CD14-positive monocyte (primary cell): ENCODE measurements around the gene CORO1A. TPM values are rescaled to one million over a fixed set of nuclear protein-coding genes. Genes with fewer than 3 reads are reported as not detected.
A peak's percentile ranks its signal among the peaks of the same experiment; 100 is the strongest.
"Not testable (repeated sequence)": the region's sequence is repeated elsewhere in the genome, so short reads cannot be mapped to it uniquely, and the experiment has no call there.

Source experiments
- DNase-seq, 3 donors: peaks; one replicate each; pipeline ENCODE4 v3.0.0-alpha.2; 2011 to 2022
- H2AFZ ChIP-seq: 2 replicates; pipeline ENCODE4 v1.6.0; 2012; ENCODE audit warnings: mild to moderate bottlenecking, low read depth, low read length, inconsistent platforms; ENCODE audit not compliant: insufficient read depth, poor library complexity, severe bottlenecking
- H3K27ac ChIP-seq, 2 donors: 1 replicate in 1 of 2; 2 replicates in 1 of 2; pipeline ENCODE4 v1.5.1; 2012 to 2013; ENCODE audit warnings: low read length in 2 of 2, control low read depth in 1 of 2, inconsistent platforms in 1 of 2, low read depth in 1 of 2, mild to moderate bottlenecking in 1 of 2
- H3K27me3 ChIP-seq, 2 donors: one replicate each; pipeline versions ENCODE4 v1.6.0 to v1.6.1; 2011 to 2013; ENCODE audit warnings: low read length in 2 of 2; ENCODE audit not compliant: control insufficient read depth in 2 of 2, insufficient read depth in 2 of 2
- H3K36me3 ChIP-seq, 2 donors: replicated peaks in 1 of 2; 1 replicate in 1 of 2; 2 replicates in 1 of 2; pipeline versions ENCODE4 v1.5.1 to v1.6.1; 2012 to 2013; ENCODE audit warnings: low read length in 2 of 2, control low read depth in 1 of 2, inconsistent platforms in 1 of 2, mild to moderate bottlenecking in 1 of 2; ENCODE audit not compliant: insufficient read depth in 2 of 2, control insufficient read depth in 1 of 2
- H3K4me1 ChIP-seq, 2 donors: 1 replicate in 1 of 2; 2 replicates in 1 of 2; pipeline versions ENCODE4 v1.5.1 to v1.6.1; 2012 to 2013; ENCODE audit warnings: low read length in 2 of 2, control low read depth in 1 of 2, inconsistent platforms in 1 of 2, mild to moderate bottlenecking in 1 of 2, moderate library complexity in 1 of 2; ENCODE audit not compliant: insufficient read depth in 2 of 2, control insufficient read depth in 1 of 2
- H3K4me2 ChIP-seq: replicated peaks from 2 replicates; pipeline ENCODE3; 2012; ENCODE audit warnings: low read length, moderate library complexity, mild to moderate bottlenecking; ENCODE audit not compliant: poor library complexity, severe bottlenecking; ENCODE audit errors: extremely low read depth
- H3K4me3 ChIP-seq, 3 experiments: fragments of 200-600 bp in 1 of 3; sonication (generic) in 1 of 3; replicated peaks in 1 of 3; 1 replicate in 2 of 3; 2 replicates in 1 of 3; pipeline ENCODE4 v1.5.1; 2011 to 2013; ENCODE audit warnings: low read length in 3 of 3, mild to moderate bottlenecking in 3 of 3, control low read depth in 2 of 3, low read depth in 2 of 3, inconsistent platforms in 1 of 3, moderate library complexity in 1 of 3
- H3K79me2 ChIP-seq: 2 replicates; pipeline ENCODE4 v1.6.0; 2012; ENCODE audit warnings: mild to moderate bottlenecking, control low read depth, inconsistent platforms, low read length, moderate library complexity; ENCODE audit not compliant: insufficient read depth
- H3K9ac ChIP-seq: 2 replicates; pipeline ENCODE4 v1.6.0; 2017; ENCODE audit warnings: low read length, mild to moderate bottlenecking; ENCODE audit not compliant: insufficient read depth, poor library complexity, severe bottlenecking
- H3K9me3 ChIP-seq, 2 donors: replicated peaks in 1 of 2; 1 replicate in 1 of 2; 2 replicates in 1 of 2; pipeline versions ENCODE4 v1.5.1 to v1.6.1; 2012 to 2013; ENCODE audit warnings: low read length in 2 of 2, control low read depth in 1 of 2; ENCODE audit not compliant: control insufficient read depth in 1 of 2, insufficient read depth in 1 of 2
- H4K20me1 ChIP-seq: 2 replicates; pipeline ENCODE4 v1.6.0; 2012; ENCODE audit warnings: mild to moderate bottlenecking, low read length, control low read depth, moderate library complexity; ENCODE audit not compliant: insufficient read depth
- H3K27ac Mint-ChIP-seq, 7 donors: one replicate each; pipeline ENCODE4 v1.8.0; 2020; ENCODE audit warnings: mild to moderate bottlenecking in 7 of 7, mixed read lengths in 7 of 7, moderate library complexity in 6 of 7, inconsistent platforms in 2 of 7
- H3K27me3 Mint-ChIP-seq, 3 donors: one replicate each; pipeline ENCODE4 v1.8.0; 2021 to 2022; ENCODE audit warnings: low read depth in 3 of 3, mild to moderate bottlenecking in 3 of 3, mixed read lengths in 3 of 3, moderate library complexity in 3 of 3, inconsistent platforms in 1 of 3
- H3K36me3 Mint-ChIP-seq, 2 donors: one replicate each; pipeline ENCODE4 v1.8.0; 2020; ENCODE audit warnings: mixed read lengths in 2 of 2, inconsistent platforms in 1 of 2, mild to moderate bottlenecking in 1 of 2
- H3K4me1 Mint-ChIP-seq: one replicate; pipeline ENCODE4 v1.8.0; 2020; ENCODE audit warnings: mild to moderate bottlenecking, mixed read lengths
- H3K4me3 Mint-ChIP-seq, 2 donors: one replicate each; pipeline ENCODE4 v1.8.0; 2020; ENCODE audit warnings: mild to moderate bottlenecking in 2 of 2, mixed read lengths in 2 of 2, moderate library complexity in 1 of 2
- H3K9me3 Mint-ChIP-seq, 7 donors: one replicate each; pipeline ENCODE4 v1.8.0; 2020 to 2022; ENCODE audit warnings: mixed read lengths in 7 of 7, mild to moderate bottlenecking in 6 of 7, moderate library complexity in 6 of 7, inconsistent platforms in 2 of 7
- WGBS: methylation state at CpG from one replicate; pipeline ENCODE4 v1.1.5; 2013; ENCODE audit warnings: missing lambda C conversion rate; ENCODE audit not compliant: insufficient coverage; 5-methylcytosine and 5-hydroxymethylcytosine counted together
- intact Hi-C, 2 donors: fragments of 100-400 bp; cut with micrococcal nuclease; formaldehyde crosslinking; loops; one replicate each; pipeline versions ENCODE4 v1.15.0 to v1.15.1; 2023
- polyA plus RNA-seq, 3 donors: library from polyadenylated mRNA; depleted of rRNA in 1 of 3; unstranded in 2 of 3; stranded (reverse) in 1 of 3; fragments of 300-500 nt in 2 of 3; fragments of >200 nt in 1 of 3; fragmentation: Illumina TruSeq in 2 of 3; gene quantifications; 1 replicate in 2 of 3; 2 replicates in 1 of 3; pipeline ENCODE4 v1.2.3, GENCODE V29; 2012 to 2021

The CORO1A gene
- polyA plus RNA-seq, 3 donors, result 1,314 to 1,363 (median 1,346) TPM

DNA sequence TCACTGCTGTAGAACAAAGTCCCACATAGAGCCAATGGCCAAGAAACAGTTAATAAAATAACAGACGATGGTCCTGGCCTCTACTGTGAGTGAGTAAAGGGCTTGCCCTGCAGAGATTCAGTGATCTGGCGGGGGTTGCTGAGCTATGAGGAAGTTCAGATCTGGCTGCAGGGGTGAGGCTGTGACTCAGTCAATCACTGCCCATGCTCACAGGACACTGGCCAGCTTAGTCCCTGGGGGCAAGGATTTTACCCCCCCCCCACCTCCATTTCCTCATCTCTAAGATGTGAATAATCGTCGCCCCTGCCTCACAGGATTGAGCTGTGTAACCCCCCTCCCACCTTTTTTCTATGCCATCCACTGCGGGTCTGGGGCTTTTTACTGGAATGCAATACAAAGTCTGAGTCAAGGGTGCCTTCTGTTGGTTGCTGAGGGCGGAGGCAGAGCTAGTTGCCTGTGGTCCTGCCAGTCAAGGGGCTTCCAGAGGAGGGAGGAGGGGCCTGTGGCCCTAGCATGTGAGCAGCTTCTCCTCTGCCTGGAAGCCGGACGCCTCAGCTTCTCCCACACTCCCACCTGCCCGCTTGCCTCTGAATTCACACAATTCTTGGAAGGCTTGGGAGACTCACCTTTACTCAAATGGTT is 23.8 kb downstream of the CORO1A start:
- not testable (repeated sequence) for H3K36me3 ChIP-seq
- no CpG with 5 or more reads among the region's 9 CpGs for WGBS

DNA sequence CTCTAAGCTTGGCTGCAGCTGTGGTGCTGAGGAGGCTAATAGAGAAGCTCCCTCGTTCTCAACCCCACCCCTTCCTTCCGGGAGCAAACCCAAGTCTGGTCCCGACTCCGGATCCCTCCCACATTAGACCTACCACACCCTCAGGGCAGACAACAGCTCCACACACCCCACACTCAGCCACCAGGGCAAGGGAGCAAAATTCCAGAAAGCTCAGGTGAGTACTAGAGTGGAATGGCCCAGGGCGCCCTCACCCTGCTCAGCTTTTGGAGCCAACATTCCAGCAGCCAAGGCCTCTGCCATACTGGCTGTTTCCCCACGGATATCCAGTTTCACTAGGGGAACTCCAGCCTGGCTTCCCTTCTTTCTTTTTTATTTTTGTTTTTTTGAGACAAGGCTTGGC is 25.6 kb downstream of the CORO1A start:
- H3K9me3 ChIP-seq, H3K27me3 ChIP-seq, H3K79me2 ChIP-seq, H3K27ac ChIP-seq, H2AFZ ChIP-seq, H3K27me3 Mint-ChIP-seq, H3K4me3 ChIP-seq, intact Hi-C loops, H4K20me1 ChIP-seq, H3K4me1 Mint-ChIP-seq, H3K4me3 Mint-ChIP-seq, H3K9ac ChIP-seq, DNase-seq, H3K9me3 Mint-ChIP-seq, H3K27ac Mint-ChIP-seq, H3K4me1 ChIP-seq, H3K36me3 Mint-ChIP-seq, H3K4me2 ChIP-seq, H3K36me3 ChIP-seq: not testable (repeated sequence)
- no CpG with 5 or more reads among the region's 6 CpGs for WGBS

More for the DNA sequence above, 23.8 kb downstream of the CORO1A start:
- H3K4me1 ChIP-seq, H3K4me1 Mint-ChIP-seq, H3K36me3 Mint-ChIP-seq, H3K27me3 Mint-ChIP-seq, DNase-seq, H3K9me3 Mint-ChIP-seq, H3K4me2 ChIP-seq, H3K9ac ChIP-seq, H3K9me3 ChIP-seq, H2AFZ ChIP-seq, H3K4me3 ChIP-seq, H3K27ac ChIP-seq, H3K27me3 ChIP-seq, intact Hi-C loops, H3K79me2 ChIP-seq, H4K20me1 ChIP-seq: not testable (repeated sequence)
- Mint-ChIP-seq H3K4me3 (peak overlapping the region in 1 of 2 donors; percentile 16), H3K27ac (peak overlapping the region in 4 of 7 donors; percentile 66 to 85 (median 74))

DNA sequence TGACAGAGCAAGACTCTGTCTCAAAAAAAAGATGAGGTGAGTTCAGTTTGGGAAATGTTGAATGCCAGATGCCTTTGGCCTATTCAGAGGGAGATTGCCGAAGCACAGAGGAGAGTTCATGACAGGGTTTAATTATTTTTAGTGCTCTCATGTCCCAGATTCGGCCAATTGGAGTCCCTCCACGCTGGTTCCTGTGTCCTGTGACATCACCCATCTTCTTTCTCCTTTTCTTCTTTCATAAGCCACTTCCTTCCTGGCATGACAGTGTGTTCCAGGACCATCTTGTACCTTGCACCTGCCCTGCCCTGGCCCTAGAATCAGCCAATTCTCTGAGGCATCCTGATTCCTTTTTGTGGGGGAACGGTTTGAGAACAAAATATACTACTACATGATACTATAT is 28.0 kb downstream of the CORO1A start:
- H3K27ac Mint-ChIP-seq, H3K4me1 ChIP-seq, H3K4me3 ChIP-seq, H3K9me3 Mint-ChIP-seq, H3K9ac ChIP-seq, H4K20me1 ChIP-seq, DNase-seq, H3K27me3 Mint-ChIP-seq, intact Hi-C loops, H3K4me2 ChIP-seq, H3K27me3 ChIP-seq, H3K4me1 Mint-ChIP-seq, H2AFZ ChIP-seq, H3K79me2 ChIP-seq, H3K4me3 Mint-ChIP-seq, H3K9me3 ChIP-seq, H3K36me3 ChIP-seq, H3K27ac ChIP-seq, H3K36me3 Mint-ChIP-seq: not testable (repeated sequence)
- no CpG with 5 or more reads among the region's 4 CpGs for WGBS

DNA sequence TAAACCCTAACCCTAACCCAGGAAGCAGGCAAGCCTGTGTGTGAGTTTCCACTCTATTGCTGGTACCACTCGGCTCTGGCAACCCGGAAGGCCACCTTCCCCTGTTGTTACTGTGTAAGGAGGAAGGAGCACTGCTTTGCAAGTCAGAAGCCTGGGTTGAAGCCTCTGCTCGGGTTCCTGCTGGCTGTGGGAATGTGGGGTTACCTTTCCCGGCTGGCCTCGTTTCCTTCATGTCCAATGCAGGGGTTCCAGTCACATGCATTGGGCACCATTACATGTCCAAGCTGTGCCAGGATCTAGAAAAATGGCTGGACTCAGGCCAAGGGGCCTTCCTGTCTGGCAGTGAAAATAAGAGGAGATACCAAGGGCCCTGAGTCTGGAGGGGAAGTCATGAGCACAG is 33.7 kb downstream of the CORO1A start:
- H3K9me3 Mint-ChIP-seq, H3K27ac Mint-ChIP-seq, H3K36me3 ChIP-seq, H3K4me1 Mint-ChIP-seq, intact Hi-C loops, H3K9ac ChIP-seq, H3K27me3 ChIP-seq, H3K4me3 ChIP-seq, H3K79me2 ChIP-seq, H3K27me3 Mint-ChIP-seq, DNase-seq, H3K4me2 ChIP-seq, H3K4me3 Mint-ChIP-seq, H2AFZ ChIP-seq, H3K9me3 ChIP-seq, H3K27ac ChIP-seq, H3K4me1 ChIP-seq, H3K36me3 Mint-ChIP-seq, H4K20me1 ChIP-seq: not testable (repeated sequence)
- WGBS, result no CpG with 5 or more reads among the region's 5 CpGs
